Measurements from ENCODE around the gene MAP1B.

GRCh38 chr5:72209147-72210115 is 102.2 kb downstream of the MAP1B start:
- TF ChIP-seq CTCF (IDR thresholded peaks at IDR 0.05; ENCODE audit: low read length) (no peak), EZH2 (IDR thresholded peaks at IDR 0.05; ENCODE audit: borderline replicate concordance, low read length) (no peak)

Measured in OCI-LY1 (cell line).